NCI-H1694 (cell line): Measurements from ENCODE around the gene VTCN1.
A peak's percentile ranks its signal among the peaks of the same experiment; 100 is the strongest.
"Not testable (repeated sequence)": the region's sequence is repeated elsewhere in the genome, so short reads cannot be mapped to it uniquely, and the experiment has no call there.

Source experiments
- DNase-seq: peaks from one replicate; lab custom pipeline; 2025; lab: John Stamatoyannopoulos, UW

Gene VTCN1

DNA sequence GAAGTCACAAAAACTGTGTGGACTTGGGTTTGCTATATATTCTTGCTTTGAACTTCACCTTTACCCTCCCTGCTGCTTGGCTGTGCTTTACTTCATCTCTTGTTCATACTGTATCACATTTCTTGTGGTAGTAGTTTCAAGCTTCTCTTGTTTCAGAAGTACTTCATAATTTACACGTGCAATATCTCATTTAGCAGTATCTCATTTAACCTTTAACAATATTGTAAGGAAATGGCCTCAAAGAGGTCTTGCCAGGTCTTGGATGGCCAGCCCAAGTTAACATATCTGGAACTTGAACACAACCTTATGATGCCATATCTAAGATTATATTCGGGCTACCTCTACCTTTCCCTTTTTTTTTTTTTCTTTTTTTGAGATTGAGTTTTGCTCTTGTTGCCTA is 87.5 kb downstream of the VTCN1 start:
- DNase-seq = no peak

DNA sequence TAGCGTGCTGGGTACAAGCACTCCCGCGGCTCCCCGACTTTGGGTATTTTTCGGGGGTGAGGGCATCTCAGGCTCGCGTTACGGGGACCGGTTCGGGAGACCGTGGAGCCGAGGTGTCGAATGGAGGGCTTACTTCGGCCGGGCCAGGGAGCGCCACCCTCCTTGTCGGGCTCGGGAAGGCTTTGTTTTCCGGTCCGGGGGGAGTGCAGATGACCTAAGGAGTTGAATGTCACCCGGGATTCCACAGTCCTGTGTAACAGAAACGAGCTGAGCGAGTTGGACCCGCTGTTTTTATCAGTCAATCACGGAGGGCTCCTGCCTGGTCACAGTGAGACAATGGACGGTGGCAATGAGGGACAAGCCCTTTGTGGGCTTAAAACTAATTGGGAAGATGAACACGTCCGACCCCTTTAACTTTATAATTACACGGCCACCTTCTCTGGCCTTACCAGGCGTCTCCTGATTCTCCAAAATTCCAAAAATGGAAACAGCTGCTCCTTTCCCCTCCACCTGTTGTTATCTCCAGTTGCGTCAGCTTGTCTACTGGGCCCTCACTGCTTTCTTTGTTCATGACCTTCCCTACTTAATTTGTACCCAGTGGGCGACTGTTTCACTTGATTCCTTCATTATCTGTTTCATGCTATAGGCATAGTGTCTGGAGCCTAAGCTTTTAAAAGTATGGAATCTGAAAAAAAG is 88.2 kb downstream of the VTCN1 start:
- DNase-seq = no peak

DNA sequence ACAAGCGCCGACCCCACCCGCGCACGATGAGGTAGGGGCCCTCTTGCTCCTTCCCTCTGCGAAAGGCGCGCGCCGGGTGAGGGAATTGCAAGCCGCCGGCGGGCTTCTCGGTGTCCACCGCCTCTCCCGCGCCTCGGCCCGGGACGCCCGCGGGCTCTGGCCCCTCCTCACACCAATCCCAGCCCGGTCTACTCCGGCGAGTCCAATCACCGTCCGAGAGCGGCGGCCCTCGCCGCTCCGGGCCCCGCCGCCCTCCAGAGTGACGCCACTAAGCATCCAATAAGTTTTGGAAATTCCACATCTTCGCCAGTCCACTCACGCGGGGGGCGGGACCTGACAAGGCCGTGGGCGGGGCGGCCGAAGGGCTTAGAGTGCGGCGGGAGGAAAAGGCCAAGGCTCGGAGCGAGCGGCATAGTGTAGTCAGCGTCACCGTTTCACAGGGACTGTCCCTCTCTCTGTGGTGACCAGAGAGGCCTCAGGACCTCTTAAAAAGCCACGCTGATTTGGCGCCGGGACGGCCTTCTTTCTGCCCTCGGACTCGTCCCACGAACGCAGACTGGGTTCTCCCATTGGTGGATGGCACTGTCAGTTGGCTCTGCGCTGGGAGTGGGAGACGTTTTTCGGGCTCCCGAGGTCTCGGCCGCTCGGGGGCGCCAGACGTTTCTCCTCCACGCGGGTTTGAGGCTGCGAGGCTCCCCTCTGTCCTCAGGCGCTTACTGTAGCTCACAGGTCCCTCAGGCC is 89.0 kb downstream of the VTCN1 start, which contains the start of gene TRIM45:
TSS of gene TRIM45 (minus strand) at position 161 of the 741 bp plus-strand sequence. CDS start 548 bp downstream, outside the sequence.
- peak; percentile 85 for DNase-seq

- no peak for DNase-seq
Observed at GRCh38 chr1:117120774-117121588, 89.7 kb downstream of the VTCN1 start.

GRCh38 chr1:117119144-117119543 is 91.6 kb downstream of the VTCN1 start:
- DNase-seq = not testable (repeated sequence)

DNA sequence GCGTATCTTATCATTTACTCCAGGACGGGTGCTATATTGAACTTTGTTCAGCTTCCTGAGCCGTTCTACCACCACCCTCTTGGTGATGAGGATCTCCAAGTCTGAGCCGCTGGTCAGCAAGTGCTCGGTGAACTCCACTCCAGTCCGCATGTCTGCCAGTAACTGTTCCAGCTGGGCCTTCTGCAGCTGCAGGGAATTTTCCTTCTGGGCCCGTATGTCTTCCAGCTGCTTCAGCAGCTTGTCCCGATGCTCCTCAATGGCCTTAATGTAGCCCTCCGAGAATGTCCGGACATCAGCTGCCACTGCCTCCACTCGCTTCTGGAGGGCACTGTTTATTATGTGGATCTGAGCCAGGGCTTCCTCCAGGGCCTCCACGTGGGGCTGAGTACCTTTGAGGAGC is 92.6 kb downstream of the VTCN1 start:
- DNase-seq = no peak

- DNase-seq = no peak
Observed at GRCh38 chr1:117117697-117118096, 93.0 kb downstream of the VTCN1 start.

DNA sequence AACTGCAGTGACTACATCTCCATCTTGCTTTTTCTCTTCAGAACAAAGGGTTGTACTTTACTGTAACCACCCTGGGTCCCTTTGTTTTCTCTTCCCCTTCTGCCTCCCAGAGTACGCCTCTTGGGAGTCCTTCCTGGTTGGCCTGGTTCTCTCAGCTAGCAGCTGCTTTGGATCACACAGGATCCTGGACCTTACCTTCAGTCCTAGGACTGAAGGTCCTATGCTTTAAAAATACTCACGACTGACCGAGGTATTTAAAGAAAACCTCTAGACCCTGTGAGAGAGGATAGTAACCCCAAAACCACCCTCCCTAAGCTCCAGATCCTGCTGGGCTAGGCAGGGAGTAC is 94.0 kb downstream of the VTCN1 start:
- no peak for DNase-seq

- no peak for DNase-seq
Observed at GRCh38 chr1:117116090-117116783, 94.5 kb downstream of the VTCN1 start.

DNA sequence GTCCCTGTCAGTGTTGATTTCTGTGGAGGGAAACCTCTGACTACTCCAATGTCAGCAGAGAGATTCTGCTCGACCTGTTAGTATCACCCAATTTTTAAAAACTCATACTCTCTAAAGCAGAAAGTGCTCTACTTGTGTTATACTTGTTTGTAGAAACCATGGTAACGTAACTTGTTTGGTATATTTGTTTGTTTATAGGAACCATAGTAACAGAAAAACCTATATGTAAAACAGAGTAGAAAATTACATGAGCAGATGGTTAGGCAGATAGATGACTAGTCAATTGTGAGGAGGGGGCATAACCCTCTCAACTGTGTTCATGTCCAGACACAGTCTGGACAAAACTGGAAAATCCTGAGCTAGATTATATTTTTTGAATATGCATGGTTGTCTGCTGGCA is 95.8 kb downstream of the VTCN1 start:
- peak; percentile 35 for DNase-seq

DNA sequence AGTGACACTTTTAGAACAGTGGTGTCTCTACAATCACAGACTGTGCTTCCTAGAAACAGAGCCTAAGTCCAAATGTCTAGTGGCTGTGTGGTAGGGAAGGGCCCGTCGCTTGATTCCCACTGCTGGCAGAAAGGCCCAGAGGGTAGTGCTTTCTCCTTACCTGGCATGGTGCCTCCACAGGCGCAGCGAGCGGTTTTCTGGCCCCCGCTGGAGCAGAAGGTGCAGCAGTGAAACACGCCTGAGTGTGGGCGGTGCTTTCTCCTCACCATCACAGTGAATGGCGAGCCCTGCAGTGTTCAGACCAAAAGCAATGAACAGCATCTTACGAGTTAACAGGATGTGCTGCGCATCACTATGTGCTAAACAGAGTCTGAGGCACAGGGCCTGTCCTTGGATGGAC is 97.5 kb downstream of the VTCN1 start:
- peak; percentile 78 for DNase-seq

- no peak for DNase-seq
Observed at GRCh38 chr1:117112047-117112717, 98.5 kb downstream of the VTCN1 start.

DNA sequence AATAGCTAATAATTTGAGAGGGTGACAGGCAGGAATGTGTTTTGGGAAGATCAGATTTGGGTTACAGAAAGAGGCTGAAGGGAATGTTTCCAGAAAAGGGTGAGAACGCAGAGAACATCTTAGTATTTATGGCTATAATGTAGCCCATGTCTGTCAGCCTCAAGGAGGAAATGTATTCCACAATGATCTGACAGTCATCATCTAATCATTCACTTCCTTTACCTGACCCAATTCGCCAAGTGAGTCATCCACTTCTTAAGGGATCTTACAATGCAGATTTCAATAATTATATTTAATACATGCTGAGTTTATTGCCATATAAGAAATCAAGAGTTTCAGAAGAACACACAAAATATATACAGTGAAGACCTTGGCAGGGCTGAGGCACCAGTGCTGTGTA is 100.0 kb downstream of the VTCN1 start:
- DNase-seq = no peak

DNA sequence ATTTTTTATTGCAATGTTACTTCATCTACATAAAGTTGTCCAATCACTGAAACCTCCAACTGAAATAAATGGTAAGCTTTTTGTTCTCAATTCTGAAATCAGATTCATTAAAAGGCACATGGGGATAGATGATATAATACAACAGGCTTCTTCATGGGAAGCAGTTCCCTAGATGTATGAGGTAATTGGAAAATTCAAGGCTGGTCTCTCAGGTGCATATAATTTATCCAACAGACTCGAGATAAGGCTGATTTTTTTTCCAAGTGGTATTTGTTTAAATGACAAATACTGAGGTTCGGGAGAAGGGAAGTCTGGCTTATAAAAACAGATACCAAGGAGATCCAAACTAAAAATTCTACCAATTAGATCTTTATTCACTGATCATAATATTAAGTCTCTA is 103.4 kb downstream of the VTCN1 start:
- no peak for DNase-seq

DNA sequence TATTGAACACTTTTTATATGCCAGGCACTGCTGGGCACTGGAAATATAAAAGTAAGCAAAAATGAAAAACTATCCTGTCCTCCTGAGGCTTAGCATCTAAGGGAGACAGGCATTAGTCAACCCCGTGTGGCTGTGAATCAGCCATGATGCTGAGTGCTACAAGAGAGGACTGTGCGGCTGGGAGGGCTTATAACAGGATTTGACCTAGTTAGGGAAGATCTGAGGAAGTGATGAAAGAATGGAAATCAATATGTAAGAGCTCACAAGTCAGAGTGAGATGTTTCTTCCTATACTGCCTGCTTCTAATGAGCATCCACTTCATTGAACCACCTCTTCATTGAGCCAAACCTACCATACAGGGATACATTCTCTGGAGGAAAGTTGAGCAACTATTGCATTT is 104.2 kb downstream of the VTCN1 start:
- DNase-seq = no peak

DNA sequence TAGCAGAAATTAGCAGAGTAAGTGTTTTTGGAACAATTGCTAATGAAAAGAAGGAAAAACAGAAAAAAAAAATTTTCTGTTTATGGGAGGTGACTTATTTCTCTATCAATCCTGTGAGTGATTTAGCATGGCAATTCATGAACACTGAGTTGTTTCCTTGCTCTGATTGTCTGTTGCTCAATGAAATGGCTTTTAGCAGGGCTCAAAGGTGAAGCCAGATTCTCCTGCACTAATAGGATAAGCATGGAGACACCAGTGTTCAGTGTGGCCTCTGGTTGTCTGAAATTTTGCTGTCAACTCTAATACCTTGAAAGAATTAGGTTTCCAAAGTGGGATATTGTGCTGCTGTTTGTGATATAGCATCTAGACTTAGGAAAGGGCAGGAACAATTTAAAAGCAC is 105.0 kb downstream of the VTCN1 start:
- no peak for DNase-seq

DNA sequence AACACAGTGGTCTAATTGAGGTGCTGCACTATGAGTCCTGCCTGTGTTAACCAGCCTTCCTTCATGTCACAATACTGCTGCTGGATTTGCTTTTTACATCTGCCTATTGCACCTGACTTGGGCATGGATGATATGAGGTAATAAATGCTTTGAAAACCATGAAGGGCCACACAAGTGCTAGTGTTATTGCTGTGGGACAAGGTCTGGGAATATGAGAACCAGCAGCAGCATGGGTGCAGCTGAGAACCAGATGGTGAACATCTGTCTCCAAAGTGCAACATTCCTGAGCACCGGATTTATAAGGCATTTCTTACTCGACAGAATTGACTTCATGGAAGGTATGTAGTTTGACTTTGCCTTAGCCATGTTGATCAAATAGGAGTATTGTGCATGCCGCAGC is 105.7 kb downstream of the VTCN1 start:
- no peak for DNase-seq

DNA sequence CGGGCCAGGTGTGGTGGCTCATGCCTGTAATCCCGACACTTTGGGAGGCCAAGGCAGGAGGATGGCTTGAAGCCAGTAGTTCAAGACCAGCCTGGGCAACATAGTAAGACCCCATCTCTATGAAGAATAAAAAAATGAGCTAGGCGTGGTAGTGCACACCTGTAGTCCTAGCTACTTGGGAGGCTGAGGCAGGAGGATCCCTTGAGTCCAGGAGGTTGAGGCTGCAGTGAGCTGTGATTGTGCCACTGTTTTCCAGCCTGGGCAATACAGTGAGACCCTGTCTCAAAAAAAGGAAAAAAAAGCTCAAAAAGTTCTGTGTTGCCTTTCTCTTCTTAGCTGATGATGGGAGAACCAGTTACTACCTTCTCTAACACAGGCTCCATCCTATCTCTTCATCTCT is 108.9 kb downstream of the VTCN1 start:
- DNase-seq = not testable (repeated sequence)

GRCh38 chr1:117101334-117101733 is 109.4 kb downstream of the VTCN1 start:
- DNase-seq = no peak

DNA sequence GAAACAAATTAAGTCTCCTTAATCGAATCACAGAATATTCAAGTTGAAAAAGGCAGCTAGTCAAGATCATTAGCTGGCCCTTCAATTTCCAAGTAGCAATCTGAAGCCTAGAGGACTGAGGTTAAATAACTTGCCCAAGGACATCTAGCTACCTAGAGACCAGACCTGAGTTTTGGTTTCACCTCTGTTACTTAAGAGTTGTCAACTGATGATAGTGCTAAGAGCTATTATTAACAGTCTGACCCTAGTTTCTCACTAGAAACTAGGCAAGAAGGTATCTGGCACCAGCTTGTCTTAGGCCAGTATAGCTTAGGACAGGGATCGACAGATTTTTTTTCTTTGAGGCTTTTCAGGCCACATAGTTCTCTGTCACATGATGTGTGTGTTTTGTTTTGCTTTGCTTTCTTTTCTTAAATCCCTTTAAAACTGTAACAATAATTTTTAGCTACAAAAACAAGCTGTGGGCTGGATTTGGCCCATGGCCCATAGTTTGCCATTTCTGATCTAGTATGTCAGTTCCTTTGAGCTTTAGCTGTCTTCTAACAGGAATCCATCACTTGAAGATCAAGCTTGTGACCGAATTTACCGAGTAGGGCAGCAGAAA is 112.3 kb downstream of the VTCN1 start:
- no peak for DNase-seq

DNA sequence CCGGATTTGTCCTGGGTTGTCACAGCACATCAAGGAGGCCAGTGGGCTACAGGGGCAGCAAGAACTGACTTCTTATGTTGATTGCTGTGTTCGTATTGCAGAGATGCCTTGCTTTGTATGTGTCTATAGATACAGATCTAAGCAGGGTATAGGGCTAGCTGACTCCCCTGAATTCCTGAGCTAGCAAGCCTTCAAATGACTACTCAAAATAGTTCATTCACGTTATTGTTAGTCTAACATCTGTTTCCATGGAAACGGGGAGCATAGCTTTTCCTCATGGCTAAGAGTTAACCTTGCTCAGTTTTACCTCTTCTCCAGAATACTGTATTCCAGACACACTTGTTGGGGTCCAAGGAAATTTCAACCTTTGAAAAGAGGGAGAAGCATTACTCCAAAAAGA is 113.3 kb downstream of the VTCN1 start:
- no peak for DNase-seq
